Activated T-cell treated with anti-CD3 and anti-CD28 coated beads for 1 hour (primary cell): Measurements from ENCODE around the gene YLPM1.
A peak's percentile ranks its signal among the peaks of the same experiment; 100 is the strongest.
"Not testable (repeated sequence)": the region's sequence is repeated elsewhere in the genome, so short reads cannot be mapped to it uniquely, and the experiment has no call there.

Experiments
- DNase-seq: peaks from one replicate; pipeline ENCODE4 v3.0.0-alpha.2; 2020; ENCODE audit warnings: low read depth

Gene YLPM1, protein sequence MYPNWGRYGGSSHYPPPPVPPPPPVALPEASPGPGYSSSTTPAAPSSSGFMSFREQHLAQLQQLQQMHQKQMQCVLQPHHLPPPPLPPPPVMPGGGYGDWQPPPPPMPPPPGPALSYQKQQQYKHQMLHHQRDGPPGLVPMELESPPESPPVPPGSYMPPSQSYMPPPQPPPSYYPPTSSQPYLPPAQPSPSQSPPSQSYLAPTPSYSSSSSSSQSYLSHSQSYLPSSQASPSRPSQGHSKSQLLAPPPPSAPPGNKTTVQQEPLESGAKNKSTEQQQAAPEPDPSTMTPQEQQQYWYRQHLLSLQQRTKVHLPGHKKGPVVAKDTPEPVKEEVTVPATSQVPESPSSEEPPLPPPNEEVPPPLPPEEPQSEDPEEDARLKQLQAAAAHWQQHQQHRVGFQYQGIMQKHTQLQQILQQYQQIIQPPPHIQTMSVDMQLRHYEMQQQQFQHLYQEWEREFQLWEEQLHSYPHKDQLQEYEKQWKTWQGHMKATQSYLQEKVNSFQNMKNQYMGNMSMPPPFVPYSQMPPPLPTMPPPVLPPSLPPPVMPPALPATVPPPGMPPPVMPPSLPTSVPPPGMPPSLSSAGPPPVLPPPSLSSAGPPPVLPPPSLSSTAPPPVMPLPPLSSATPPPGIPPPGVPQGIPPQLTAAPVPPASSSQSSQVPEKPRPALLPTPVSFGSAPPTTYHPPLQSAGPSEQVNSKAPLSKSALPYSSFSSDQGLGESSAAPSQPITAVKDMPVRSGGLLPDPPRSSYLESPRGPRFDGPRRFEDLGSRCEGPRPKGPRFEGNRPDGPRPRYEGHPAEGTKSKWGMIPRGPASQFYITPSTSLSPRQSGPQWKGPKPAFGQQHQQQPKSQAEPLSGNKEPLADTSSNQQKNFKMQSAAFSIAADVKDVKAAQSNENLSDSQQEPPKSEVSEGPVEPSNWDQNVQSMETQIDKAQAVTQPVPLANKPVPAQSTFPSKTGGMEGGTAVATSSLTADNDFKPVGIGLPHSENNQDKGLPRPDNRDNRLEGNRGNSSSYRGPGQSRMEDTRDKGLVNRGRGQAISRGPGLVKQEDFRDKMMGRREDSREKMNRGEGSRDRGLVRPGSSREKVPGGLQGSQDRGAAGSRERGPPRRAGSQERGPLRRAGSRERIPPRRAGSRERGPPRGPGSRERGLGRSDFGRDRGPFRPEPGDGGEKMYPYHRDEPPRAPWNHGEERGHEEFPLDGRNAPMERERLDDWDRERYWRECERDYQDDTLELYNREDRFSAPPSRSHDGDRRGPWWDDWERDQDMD (N-terminal part only)

DNA sequence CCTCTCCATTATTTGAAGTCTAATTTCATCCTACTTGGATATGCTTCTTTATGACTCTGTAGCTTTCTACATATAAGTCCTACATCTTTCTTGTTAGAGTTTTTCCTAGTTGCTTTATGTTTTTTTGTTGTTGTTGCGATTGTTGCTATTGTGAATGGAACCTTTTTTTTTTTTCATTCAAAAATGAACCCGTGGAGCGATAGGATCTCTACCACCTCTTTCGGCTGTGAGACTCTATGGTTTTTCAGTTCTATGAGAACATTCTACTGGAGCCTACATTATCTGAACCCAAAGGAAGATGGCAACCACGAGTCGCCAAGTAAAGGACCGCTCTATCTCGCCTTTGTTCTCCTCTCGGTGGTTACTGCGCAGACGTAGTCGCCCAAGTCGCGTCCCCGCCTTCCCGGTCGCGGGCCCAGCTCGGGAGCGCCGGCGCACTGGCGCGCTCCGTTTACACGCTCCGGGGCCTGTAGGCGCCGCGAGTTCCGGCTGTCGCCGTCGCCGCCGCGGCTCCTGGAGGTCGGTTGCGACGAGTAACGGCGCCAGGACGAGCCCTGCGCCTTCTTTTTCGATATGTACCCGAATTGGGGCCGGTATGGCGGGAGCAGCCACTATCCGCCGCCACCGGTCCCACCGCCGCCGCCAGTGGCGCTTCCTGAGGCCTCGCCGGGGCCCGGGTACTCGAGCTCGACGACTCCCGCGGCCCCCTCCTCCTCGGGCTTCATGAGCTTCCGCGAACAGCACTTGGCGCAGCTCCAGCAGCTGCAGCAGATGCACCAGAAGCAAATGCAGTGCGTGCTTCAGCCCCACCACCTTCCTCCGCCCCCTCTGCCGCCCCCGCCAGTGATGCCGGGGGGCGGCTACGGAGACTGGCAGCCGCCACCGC is at the start of gene YLPM1:
Gene YLPM1 (plus strand): TSS at position 400 of the 886 bp plus-strand sequence. CDS start 174 bp downstream, at position 574.
- DNase-seq = peak; percentile 82

DNA sequence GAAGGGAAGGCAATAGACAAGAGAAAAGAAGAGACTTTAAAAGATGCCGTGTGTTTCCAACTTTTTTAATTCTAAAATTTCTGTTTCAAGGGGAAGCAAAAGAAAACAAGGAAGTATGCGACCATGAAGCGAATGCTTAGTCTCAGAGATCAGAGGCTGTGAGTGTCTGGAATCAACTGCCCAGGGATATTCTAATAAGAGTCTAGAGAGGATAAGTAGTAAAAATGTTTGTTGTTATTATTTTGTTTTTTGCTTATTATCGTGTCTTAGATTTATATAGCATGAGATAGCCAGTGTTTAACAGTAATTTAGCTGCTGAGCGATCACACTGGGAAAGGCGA is 49.8 kb upstream of the YLPM1 start:
- no peak for DNase-seq

DNA sequence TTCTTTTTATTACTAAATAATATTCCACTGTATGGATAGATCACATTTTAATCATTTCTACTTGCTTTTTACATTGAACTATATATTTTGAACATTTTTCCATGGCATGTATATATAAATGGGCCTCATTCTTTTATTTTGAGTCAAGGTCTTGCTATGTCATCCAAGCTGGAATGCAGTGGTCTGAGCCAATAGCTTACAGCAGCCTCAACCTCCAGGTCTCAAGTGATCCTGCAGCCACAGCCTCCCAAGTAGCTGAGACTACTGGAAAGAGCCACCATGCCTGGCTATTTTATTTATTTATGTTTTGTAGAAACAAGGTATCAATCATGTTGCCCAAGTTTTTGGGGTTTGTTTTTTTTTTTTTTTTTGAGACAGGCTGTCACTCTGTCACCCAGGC is 42.6 kb upstream of the YLPM1 start:
- no peak for DNase-seq

DNA sequence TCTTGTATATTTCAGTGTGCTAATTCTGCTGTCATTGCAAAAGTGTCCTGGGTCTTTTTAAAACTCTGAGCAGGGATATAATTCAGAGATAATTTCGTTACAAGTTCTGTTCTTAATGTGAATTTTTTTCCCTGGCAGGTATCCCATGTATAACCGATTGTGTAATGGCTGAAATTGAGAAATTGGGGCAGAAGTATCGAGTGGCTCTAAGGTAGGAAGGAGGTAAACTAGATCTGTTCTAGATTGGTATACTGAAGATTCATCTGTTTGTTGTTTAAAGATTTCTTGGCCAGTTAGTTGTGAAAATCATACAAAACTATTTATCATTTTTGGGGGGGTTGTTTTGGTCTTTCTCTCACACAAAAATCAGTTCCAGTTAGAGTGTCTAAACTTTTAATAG is 40.0 kb upstream of the YLPM1 start:
- no peak for DNase-seq

DNA sequence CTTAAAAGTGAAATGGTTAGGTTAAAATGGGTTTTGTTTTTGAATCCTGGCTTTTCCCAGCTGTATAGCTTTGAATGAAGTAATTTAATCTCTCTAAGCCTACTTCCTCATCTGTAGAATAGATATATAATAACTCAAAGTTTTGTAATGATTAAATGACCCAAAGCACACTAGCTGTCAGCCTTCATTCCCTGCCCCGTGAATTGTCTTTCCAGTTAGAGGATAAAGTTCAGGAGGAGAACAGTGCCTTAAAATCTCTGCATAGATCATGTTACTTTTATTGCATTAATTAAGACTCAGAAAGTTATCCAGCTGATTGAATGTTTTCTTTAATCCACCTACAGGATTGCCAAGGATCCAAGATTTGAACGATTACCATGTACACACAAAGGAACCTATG is 30.7 kb upstream of the YLPM1 start:
- no peak for DNase-seq

DNA sequence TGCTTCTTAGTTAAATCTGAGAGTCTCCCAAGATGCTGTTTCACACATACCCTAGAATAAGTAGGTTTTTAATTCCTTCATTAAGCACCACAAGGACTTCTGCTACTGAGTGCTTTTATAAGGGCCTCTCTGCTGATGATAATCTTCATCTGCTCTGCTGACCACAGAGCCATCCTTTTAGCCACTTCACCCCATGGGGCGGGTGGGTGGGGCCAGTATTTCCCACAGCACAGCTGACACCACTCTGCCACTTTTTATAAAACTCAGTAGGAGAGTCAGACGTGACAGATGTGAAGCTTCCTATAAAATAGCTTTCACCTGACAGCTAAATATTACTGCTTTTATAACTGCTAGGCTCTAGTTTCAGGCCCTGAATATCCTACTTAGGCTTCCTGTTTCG is 29.9 kb upstream of the YLPM1 start:
- DNase-seq = no peak

DNA sequence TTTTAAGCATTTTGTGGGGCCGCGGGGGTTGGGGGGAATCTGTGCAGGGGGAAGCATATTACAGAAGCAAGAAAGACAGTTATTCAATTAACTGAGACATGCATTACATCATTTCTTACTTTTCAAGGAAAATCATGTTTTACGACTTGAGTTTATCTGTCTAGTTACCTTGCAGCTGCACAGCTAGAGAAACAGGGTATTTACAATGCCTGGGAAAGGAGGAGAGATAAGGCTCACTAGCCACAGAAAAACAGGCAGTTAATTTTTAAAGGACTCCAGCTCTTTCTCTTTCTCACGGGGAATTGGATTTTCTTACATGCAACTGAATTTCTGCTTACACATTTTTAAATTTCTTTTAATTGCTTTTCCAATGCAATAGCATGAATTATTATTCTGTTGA is 28.0 kb upstream of the YLPM1 start:
- no peak for DNase-seq

DNA sequence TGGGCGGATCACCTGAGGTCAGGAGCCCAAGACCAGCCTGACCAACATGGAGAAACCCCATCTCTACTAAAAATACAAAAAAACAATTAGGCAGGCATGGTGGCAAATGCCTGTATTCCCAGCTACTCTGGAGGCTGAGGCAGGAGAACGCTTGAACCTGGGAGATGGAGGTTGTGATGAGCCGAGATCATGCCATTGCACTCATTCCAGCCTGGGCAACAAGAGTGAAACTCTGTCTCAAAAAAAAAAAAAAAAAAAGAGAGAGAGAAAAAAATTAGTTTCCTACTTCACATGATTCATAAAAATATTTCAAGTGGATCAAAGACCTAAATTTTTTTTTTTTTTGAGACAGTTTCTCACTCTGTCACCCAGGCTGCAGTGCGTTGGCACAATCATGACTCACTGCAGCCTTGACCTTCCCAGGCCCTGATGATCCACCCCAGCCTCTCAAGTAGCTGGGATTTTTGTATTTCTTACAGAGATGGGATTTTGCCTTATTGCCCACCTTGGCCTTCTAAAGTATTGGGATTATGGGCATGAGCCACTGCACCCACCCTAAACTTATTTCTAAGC is 25.3 kb upstream of the YLPM1 start:
- DNase-seq = no peak

DNA sequence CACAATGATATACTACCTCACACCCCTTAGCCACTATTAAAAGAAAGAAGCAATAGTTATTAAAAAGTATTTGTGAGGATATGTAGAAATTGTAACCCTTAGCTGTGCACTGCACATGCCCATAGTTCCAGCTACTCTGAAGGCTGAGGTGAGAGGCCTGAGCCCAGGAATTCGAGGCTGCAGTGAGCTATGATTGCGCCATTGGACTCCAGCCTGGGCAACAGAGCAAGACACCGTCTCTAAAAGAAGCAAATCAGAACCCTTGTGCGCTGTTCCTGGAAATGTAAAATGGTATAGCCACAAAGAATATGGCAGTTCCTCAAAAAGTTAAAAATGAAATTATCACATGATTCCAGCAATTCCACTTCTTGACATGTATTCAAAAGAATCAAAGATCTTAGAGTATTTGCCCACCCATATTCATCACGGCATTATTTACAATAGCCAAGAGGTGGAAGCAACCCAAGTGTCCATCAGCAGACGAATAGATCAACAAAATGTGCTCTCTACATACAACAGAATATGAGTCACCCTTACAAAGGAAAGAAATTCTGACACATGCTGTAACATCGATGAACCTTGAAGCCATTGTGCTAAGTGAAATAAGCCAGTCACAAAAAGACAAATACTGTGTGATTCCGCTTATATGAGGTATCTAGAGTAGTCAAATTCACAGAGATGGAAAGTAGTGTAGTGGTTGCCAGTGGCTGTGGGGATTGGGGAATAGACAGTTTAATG is 23.7 kb upstream of the YLPM1 start:
- no peak for DNase-seq

DNA sequence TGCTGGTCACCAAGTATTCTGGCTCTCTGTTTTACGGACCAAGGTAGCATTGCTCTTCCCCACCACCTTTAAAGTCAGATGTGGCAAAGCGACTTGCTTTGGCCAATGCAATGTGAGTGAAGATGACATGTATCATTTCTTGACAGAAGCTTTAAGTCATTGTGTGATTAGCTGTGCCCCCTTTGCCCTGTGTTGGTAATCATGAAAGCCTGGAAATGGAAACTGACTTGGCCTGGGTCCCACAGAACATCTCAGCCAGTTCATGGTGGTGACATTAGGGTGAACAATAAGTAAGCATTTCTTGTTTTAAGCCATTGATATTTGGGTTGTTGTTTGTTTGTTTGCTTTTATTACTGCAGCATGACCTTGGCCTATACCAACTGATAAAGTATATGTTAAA is 15.9 kb upstream of the YLPM1 start:
- no peak for DNase-seq

DNA sequence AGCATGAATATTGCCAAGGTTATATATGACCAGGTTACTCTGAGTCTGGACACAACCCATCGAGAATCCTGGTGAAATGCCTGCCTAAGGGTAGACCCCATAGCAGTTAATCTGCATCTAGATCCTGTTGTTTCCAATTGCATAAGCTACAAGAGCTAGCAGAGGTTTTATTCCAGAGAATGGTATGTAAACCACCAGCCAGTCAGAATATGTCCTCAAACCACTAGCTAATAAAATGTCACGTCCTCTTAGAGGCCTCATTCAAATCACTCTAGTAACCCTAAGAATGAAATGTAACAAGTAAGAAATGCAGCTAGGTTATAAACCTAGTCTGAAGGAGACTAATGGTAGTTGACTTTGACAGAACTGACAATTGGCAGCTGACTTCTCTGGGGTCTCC is 9.0 kb upstream of the YLPM1 start:
- no peak for DNase-seq

DNA sequence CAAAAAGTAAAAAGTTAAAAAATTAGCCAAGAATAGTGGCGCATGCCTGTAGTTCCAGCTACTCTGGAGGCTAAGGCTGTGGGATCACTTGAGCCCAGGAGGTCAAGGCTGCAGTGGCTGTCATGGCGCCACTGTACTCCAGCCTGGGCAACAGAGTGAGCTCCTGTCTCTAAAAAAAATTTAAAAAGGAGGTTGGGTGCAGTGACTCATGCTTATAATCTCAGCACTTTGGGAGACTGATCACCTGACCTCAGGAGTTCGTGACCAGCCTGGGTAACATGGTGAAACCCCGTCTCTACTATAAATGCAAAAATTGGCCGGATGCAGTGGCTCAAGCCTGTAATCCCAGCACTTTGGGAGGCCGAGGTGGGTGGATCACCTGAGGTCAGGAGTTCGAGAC is 8.2 kb upstream of the YLPM1 start:
- no peak for DNase-seq

DNA sequence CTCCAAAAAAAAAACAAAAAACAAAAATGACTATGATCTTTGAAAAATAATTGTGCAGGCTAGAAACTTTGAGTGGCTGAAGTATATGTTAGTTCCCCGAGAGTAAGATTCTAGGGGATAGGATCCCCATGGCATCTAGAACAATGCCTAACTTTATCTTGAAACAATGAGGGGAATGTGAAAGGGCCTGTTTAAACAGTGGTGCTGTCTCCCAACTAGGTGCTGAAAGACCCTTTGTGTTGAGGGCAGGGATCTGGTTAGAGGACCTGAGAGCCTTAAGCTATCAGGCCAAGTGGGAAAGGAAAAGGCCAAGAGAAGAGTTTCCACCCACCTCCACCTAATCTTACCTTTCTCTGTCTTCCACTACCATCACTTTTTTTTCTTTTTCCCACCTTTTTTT is 6.8 kb upstream of the YLPM1 start:
- DNase-seq = no peak

DNA sequence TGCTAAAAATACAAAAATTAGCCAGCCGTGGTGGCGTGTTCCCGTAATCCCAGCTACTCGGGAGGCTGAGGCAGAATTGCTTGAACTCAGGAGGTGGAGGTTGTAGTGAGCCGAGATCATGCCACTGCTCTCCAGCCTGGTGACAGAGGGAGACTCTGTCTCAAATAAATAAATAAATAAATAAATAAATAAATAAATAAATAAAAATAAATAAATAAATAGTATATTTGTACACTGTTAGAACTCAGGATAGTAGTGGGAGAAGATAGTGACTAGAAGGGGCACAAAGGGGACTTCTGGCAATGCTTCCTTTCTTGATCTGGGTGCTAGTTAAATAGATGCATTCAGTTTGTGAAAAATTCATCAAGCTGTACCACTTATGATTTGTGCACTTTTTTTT is 4.6 kb upstream of the YLPM1 start:
- not testable (repeated sequence) for DNase-seq

DNA sequence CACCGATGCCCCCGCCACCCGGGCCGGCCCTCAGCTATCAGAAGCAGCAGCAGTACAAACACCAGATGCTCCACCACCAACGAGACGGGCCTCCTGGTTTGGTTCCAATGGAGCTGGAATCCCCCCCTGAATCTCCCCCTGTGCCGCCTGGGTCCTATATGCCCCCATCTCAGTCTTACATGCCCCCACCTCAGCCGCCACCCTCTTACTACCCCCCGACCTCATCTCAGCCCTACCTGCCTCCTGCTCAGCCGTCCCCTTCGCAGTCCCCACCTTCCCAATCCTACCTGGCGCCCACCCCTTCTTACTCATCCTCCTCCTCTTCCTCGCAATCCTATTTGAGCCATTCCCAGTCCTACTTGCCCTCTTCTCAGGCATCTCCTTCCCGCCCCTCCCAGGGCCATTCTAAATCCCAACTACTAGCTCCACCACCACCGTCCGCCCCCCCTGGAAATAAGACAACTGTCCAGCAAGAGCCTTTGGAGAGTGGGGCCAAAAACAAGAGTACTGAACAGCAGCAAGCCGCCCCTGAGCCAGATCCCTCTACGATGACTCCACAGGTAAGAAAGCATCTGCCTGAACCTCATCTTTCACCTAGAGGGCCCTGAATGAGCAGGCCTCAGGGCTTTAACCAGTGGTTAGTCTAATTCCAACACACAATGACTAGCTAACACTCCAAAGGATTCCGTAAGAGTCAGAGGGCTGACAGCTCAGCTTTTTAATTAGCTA is 851 bp downstream of the YLPM1 start:
- DNase-seq = peak; percentile 1

DNA sequence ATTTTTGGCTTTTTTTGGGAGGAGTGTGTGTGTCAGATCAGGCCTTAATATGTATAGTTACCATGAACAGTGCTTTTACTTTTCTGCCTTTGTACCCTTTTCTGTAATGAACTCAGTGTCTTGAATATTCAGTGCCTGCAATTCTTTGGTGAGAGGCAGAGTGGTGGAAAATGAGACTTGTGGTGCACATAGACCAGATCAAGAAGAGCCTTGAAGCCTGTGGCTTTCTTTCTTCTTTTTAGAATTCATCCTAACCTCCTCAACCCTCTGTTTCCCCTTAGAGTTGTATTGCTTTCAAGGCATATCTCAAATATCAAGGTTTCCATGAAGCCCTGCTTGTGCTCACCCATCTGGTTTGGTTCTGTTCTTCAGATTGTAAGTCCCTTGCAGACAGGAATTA is 2.6 kb downstream of the YLPM1 start:
- no peak for DNase-seq

DNA sequence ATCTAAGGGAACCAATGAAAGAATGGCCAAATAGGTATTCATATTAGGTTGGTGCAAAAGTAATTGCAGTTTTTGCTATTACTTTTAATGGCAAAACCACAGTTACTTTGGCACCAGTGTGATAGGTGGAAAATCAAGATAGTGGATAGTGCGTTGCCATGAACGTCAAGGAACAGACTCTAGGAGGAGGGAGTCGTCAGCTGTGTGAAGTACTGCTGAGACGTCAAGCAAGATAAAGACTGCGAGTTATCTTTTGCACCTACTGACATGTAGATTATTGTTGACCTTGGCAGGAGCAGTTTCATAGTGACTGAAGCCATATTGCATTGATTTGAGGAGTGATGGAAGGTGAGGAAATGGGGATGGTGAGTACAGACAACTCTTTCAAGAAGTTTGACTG is 8.3 kb downstream of the YLPM1 start:
- no peak for DNase-seq

DNA sequence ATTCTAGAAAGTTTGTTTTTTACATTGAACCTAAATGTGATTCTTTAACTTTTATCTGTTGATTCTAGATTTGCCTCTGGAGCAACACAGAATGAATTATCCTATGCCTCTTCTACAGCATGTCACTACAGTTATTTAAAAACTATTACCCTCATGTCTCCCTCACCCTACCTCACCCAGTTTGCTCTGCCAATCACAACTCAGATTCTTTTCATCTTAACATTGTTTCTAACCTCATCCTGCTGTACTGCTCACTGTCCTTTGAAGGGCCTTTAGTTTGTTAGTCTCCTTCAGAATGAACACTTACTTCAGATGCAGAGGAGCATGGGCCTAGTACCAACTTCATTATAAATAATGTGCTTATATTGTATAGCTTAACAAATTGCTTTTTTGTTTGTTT is 21.5 kb downstream of the YLPM1 start:
- DNase-seq = no peak

DNA sequence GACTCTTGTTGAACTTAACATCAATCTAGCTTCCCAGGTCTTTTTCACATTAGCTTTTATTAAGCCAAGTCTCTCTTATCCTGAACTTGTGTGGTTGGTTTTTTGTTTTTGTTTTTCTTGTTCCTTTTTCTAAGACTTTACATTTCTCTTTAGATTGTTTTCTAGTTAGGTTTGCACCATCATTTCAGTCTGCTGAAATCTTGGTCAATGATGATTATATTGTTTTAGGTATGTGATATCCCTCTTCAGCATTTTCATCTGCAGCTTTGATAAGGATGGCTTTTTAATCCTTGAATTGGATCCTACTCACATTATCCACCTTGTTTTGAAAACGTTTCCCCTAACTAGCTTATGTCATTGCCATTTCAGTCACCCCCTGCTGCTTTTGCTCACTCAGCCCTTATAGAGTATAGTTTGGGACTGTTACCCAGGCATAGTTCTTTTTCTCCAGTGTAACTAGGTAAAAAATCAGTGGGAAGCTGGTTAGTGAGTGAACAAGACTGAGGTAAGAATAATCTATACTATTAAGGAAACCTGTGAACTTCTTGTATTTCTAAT is 22.0 kb downstream of the YLPM1 start:
- DNase-seq = no peak
